OCI-LY7 (cell line): ENCODE results near the gene FOXP1.

Source experiments
- EZH2phosphoT487 ChIP-seq: fragments of 200-600 bp; sonication (generic); IDR thresholded peaks from 2 replicates; pipeline ENCODE4 v1.6.1; 2018; ENCODE audit warnings: low read depth, borderline replicate concordance, mild to moderate bottlenecking, mixed run types, antibody characterized with exemption, low read length, moderate library complexity, mixed read lengths
- TF ChIP-seq, protein P1 (sequence below): fragments of 200-600 bp; sonication (generic); conservative IDR thresholded peaks from 2 replicates; pipeline ENCODE4 v1.5.1; 2014; ENCODE audit warnings: mild to moderate bottlenecking, antibody characterized with exemption, low read length, moderate library complexity, mixed read lengths

DNA sequence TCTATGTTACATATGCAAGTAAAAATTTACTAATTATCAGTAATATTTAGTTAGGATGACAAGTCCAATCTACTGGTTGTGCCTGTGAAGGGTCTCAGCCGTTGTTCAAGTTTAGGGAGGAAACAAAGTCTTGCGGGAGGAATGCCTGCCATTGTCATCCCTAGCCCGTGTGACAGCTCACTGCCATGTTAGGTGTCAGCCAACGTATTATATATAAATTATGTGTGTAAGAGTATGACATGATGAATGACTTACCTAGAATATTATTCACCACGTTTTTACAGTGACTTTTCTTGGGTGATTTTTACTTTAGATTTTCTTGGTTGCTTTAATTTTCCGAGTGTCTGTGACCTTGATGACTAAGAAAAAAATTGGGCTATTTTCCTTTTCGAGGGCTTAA, 656.7 kb downstream of the FOXP1 start:
- TF ChIP-seq, protein P1, sequence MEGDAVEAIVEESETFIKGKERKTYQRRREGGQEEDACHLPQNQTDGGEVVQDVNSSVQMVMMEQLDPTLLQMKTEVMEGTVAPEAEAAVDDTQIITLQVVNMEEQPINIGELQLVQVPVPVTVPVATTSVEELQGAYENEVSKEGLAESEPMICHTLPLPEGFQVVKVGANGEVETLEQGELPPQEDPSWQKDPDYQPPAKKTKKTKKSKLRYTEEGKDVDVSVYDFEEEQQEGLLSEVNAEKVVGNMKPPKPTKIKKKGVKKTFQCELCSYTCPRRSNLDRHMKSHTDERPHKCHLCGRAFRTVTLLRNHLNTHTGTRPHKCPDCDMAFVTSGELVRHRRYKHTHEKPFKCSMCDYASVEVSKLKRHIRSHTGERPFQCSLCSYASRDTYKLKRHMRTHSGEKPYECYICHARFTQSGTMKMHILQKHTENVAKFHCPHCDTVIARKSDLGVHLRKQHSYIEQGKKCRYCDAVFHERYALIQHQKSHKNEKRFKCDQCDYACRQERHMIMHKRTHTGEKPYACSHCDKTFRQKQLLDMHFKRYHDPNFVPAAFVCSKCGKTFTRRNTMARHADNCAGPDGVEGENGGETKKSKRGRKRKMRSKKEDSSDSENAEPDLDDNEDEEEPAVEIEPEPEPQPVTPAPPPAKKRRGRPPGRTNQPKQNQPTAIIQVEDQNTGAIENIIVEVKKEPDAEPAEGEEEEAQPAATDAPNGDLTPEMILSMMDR = no peak
- TF ChIP-seq EZH2phosphoT487 = no peak
